ENCODE data around the gene NOX5. TPM values are rescaled to one million over a fixed set of nuclear protein-coding genes. Genes with fewer than 3 reads are reported as not detected.
A peak's percentile ranks its signal among the peaks of the same experiment; 100 is the strongest.

Gene NOX5
- total and polyA plus RNA-seq, 4 donors = 0.18 to 0.23 (median 0.19) TPM; not detected in 1

- Histone ChIP-seq H3K9me3 (ENCODE audit: control insufficient read depth, low read length) (peaks cover 2% of the 10 kb centered on the region), H3K27me3 (ENCODE audit: control insufficient read depth in 1 of 2, insufficient read depth in 2 of 2, low read length in 1 of 2) (no peaks in the 10 kb centered on the region), H3K4me1 (ENCODE audit: control insufficient read depth in 1 of 2, insufficient read depth in 2 of 2, low read length in 2 of 2) (no peaks in the 10 kb centered on the region), H3K36me3 (ENCODE audit: control insufficient read depth in 1 of 2, insufficient read depth in 2 of 2, low read length in 1 of 2) (no peaks in the 10 kb centered on the region), H3K27ac (ENCODE audit: low read depth in 1 of 2, low read length in 2 of 2) (no peak overlapping the region), H3K4me3 (ENCODE audit: low read length in 2 of 2) (no peak overlapping the region)
- WGBS, 2 donors = 90 to 91% methylated on average over 5 of the region's 5 CpGs
- DNase-seq (no peak), ATAC-seq (ENCODE audit: low FRiP score) (no peak)
- intact Hi-C loops (cut with DNase I) = no loop called here
Measured at GRCh38 chr15:69026355-69026754, 11.9 kb downstream of the NOX5 start.

DNA sequence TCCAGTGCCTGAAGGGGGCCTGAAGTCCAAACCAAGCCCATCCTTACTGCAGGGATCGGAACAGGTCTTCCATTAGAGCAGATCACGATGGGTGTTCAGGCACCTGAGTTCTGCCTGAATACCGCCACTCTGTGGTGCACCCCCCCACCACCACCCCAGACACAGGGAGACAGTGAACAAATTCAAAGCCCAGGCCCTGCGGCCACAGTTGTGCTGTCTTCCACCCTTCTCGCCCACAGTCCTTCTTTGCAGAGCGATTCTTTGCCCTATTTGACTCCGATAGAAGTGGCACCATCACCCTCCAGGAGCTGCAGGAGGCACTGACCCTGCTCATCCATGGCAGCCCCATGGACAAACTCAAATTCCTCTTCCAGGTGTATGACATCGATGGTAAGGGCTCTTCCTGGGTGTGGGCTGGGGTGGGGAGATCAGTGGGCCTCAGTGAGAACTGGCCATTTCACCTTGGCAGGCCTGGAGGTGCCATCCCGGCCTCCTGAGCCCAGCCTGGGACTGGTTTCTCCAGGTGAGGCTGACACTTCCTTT, 13.6 kb downstream of the NOX5 start:
- no peaks in the 10 kb centered on the region for H3K27me3 ChIP-seq (ENCODE audit: control insufficient read depth in 1 of 2, insufficient read depth in 2 of 2, low read length in 1 of 2)
- DNase-seq (no peak), ATAC-seq (ENCODE audit: low FRiP score) (no peak)
- 94 to 95% methylated on average over 9 of the region's 9 CpGs for WGBS, 2 donors
- H3K36me3 ChIP-seq (ENCODE audit: control insufficient read depth in 1 of 2, insufficient read depth in 2 of 2, low read length in 1 of 2) = no peaks in the 10 kb centered on the region
- intact Hi-C loops (cut with DNase I) = no loop called here
- H3K4me1 ChIP-seq (ENCODE audit: control insufficient read depth in 1 of 2, insufficient read depth in 2 of 2, low read length in 2 of 2) = no peaks in the 10 kb centered on the region
- H3K9me3 ChIP-seq (ENCODE audit: control insufficient read depth, low read length) = peaks cover 2% of the 10 kb centered on the region
- H3K27ac ChIP-seq (ENCODE audit: low read depth in 1 of 2, low read length in 2 of 2) = no peak overlapping the region
- no peak overlapping the region for H3K4me3 ChIP-seq (ENCODE audit: low read length in 2 of 2)

DNA sequence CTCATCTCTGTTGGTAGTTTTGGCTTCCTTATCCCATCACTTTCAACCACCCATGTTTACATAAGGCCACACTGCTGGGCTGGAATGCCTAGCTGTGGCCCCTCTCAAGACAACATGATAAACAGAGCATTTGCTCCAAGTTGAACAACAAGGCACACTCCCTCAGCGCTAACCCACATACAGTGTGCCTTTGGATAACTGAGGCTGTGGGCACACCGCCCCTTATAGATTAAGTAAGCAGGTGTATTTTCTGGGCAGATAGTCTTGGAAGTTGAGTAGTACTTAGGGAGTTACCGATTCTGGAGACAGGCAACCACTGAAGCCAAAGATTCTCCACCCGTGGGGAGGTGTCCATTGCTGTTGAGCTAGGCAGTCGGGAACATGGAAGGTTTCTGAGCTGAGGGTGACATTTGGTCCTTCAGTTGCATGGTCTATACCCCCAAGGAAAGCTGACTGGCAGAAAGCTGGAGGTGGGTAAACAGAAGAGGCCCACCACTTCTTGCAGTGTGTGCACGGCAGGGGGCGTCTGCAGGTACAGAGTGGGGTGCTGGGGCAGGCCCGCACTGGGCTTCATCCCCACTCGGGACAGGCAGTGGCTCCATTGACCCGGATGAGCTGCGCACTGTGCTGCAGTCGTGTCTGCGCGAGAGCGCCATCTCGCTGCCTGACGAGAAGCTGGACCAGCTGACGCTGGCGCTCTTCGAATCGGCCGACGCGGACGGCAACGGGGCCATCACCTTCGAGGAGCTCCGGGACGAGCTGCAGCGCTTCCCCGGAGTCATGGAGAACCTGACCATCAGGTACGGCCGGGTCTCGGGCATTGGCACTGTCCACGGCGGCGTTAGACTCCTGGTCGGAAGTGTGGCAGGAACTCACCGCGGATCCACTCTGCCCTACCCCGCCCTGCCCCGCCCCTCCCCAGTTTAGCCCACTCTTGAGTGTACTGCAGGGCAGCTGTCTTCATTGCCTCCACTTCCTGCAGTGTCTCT, 16.8 kb downstream of the NOX5 start:
- no peaks in the 10 kb centered on the region for H3K4me1 ChIP-seq (ENCODE audit: control insufficient read depth in 1 of 2, insufficient read depth in 2 of 2, low read length in 2 of 2)
- no peak overlapping the region for H3K27ac ChIP-seq (ENCODE audit: low read depth in 1 of 2, low read length in 2 of 2)
- H3K27me3 ChIP-seq (ENCODE audit: control insufficient read depth in 1 of 2, insufficient read depth in 2 of 2, low read length in 1 of 2) = no peaks in the 10 kb centered on the region
- intact Hi-C loops (cut with DNase I) = no loop called here
- ATAC-seq (ENCODE audit: low FRiP score) = peak; percentile 37
- no peaks in the 10 kb centered on the region for H3K9me3 ChIP-seq (ENCODE audit: control insufficient read depth, low read length)
- H3K36me3 ChIP-seq (ENCODE audit: control insufficient read depth in 1 of 2, insufficient read depth in 2 of 2, low read length in 1 of 2) = no peaks in the 10 kb centered on the region
- H3K4me3 ChIP-seq (ENCODE audit: low read length in 2 of 2) = no peak overlapping the region
- peak in 1 of 2 donors; percentile 71 for DNase-seq
- 14 to 15% methylated on average over 39 to 42 of the region's 42 CpGs for WGBS, 2 donors

DNA sequence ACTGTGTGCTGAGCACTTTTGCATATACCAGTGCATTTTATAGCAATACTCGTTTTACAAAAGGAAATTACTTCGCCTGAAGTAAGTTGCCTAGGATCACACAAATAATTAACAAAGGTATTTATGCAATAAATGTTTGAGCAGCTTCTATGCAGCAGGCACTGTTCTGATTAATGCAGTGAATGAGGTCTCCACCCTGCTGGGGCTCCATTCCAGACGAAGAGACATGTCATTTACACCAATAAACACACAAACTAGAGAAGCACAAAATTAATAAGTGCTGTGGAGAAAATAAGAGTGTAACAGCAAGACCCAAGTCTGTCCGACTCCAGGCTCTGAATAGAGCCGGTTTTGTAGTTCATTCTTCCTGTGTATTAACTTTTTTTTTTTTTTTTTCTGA, 17.5 kb downstream of the NOX5 start:
- ATAC-seq (ENCODE audit: low FRiP score) (no peak), DNase-seq (no peak)
- H3K27ac ChIP-seq (ENCODE audit: low read depth in 1 of 2, low read length in 2 of 2) = no peak overlapping the region
- no peaks in the 10 kb centered on the region for H3K27me3 ChIP-seq (ENCODE audit: control insufficient read depth in 1 of 2, insufficient read depth in 2 of 2, low read length in 1 of 2)
- 56 to 57% methylated on average over 5 of the region's 5 CpGs for WGBS, 2 donors
- intact Hi-C loops (cut with DNase I) = no loop called here
- H3K4me3 ChIP-seq (ENCODE audit: low read length in 2 of 2) = no peak overlapping the region
- no peaks in the 10 kb centered on the region for H3K9me3 ChIP-seq (ENCODE audit: control insufficient read depth, low read length)
- H3K4me1 ChIP-seq (ENCODE audit: control insufficient read depth in 1 of 2, insufficient read depth in 2 of 2, low read length in 2 of 2) = no peaks in the 10 kb centered on the region
- H3K36me3 ChIP-seq (ENCODE audit: control insufficient read depth in 1 of 2, insufficient read depth in 2 of 2, low read length in 1 of 2) = no peaks in the 10 kb centered on the region

GRCh38 chr15:69032703-69033373, 18.3 kb downstream of the NOX5 start:
- H3K27ac ChIP-seq (ENCODE audit: low read depth in 1 of 2, low read length in 2 of 2) = no peak overlapping the region
- H3K27me3 ChIP-seq (ENCODE audit: control insufficient read depth in 1 of 2, insufficient read depth in 2 of 2, low read length in 1 of 2) = no peaks in the 10 kb centered on the region
- H3K9me3 ChIP-seq (ENCODE audit: control insufficient read depth, low read length) = no peaks in the 10 kb centered on the region
- no peak overlapping the region for H3K4me3 ChIP-seq (ENCODE audit: low read length in 2 of 2)
- ATAC-seq (ENCODE audit: low FRiP score) (no peak), DNase-seq (no peak)
- intact Hi-C loops (cut with DNase I) = no loop called here
- 70 to 83% methylated on average over 43 of the region's 43 CpGs for WGBS, 2 donors
- no peaks in the 10 kb centered on the region for H3K4me1 ChIP-seq (ENCODE audit: control insufficient read depth in 1 of 2, insufficient read depth in 2 of 2, low read length in 2 of 2)
- no peaks in the 10 kb centered on the region for H3K36me3 ChIP-seq (ENCODE audit: control insufficient read depth in 1 of 2, insufficient read depth in 2 of 2, low read length in 1 of 2)

GRCh38 chr15:69034352-69034751, 19.9 kb downstream of the NOX5 start:
- Histone ChIP-seq H3K4me1 (ENCODE audit: control insufficient read depth in 1 of 2, insufficient read depth in 2 of 2, low read length in 2 of 2) (no peaks in the 10 kb centered on the region), H3K9me3 (ENCODE audit: control insufficient read depth, low read length) (no peaks in the 10 kb centered on the region), H3K36me3 (ENCODE audit: control insufficient read depth in 1 of 2, insufficient read depth in 2 of 2, low read length in 1 of 2) (no peaks in the 10 kb centered on the region), H3K27me3 (ENCODE audit: control insufficient read depth in 1 of 2, insufficient read depth in 2 of 2, low read length in 1 of 2) (no peaks in the 10 kb centered on the region), H3K27ac (ENCODE audit: low read depth in 1 of 2, low read length in 2 of 2) (no peak overlapping the region), H3K4me3 (ENCODE audit: low read length in 2 of 2) (no peak overlapping the region)
- ATAC-seq (ENCODE audit: low FRiP score) (no peak), DNase-seq (no peak)
- intact Hi-C loops (cut with DNase I) = no loop called here
- WGBS, 2 donors = 52 to 56% methylated on average over 4 of the region's 4 CpGs

DNA sequence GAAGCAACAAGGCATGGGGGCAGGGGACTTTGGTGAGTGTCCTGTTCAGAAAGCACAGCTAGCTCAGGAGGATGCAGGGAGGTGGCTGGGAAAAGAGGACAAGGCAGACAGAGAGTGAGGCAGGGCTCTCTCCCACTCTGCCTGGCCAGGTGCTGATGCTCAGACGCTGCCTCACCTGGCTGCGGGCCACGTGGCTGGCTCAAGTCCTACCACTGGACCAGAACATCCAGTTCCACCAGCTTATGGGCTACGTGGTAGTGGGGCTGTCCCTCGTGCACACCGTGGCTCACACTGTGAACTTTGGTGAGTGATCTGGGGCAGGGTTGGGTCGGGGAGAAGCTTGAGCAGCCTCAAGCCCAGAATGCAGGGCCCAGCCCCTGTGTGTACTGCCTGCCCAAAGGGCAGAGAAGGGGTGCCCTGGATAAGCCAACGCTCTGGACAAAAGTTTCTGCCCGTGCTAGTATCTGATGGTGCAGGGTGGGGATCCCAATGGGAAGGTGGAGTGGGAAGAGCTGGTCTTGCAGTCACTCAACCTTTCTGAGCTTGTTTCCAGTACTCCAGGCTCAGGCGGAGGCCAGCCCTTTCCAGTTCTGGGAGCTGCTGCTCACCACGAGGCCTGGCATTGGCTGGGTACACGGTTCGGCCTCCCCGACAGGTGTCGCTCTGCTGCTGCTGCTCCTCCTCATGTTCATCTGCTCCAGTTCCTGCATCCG, 20.9 kb downstream of the NOX5 start:
- ATAC-seq (ENCODE audit: low FRiP score) (no peak), DNase-seq (no peak)
- intact Hi-C loops (cut with DNase I) = loop anchor here in 1 of 2 donors (5.0 kb wide), 1 partner anchor 47 kb away; no protein-coding TSS in a partner anchor
- H3K36me3 ChIP-seq (ENCODE audit: control insufficient read depth in 1 of 2, insufficient read depth in 2 of 2, low read length in 1 of 2) = no peaks in the 10 kb centered on the region
- H3K4me3 ChIP-seq (ENCODE audit: low read length in 2 of 2) = no peak overlapping the region
- H3K27ac ChIP-seq (ENCODE audit: low read depth in 1 of 2, low read length in 2 of 2) = no peak overlapping the region
- H3K27me3 ChIP-seq (ENCODE audit: control insufficient read depth in 1 of 2, insufficient read depth in 2 of 2, low read length in 1 of 2) = no peaks in the 10 kb centered on the region
- no peaks in the 10 kb centered on the region for H3K4me1 ChIP-seq (ENCODE audit: control insufficient read depth in 1 of 2, insufficient read depth in 2 of 2, low read length in 2 of 2)
- H3K9me3 ChIP-seq (ENCODE audit: control insufficient read depth, low read length) = no peaks in the 10 kb centered on the region
- 52 to 56% methylated on average over 16 of the region's 16 CpGs for WGBS, 2 donors

- Histone ChIP-seq H3K36me3 (ENCODE audit: control insufficient read depth in 1 of 2, insufficient read depth in 2 of 2, low read length in 1 of 2) (no peaks in the 10 kb centered on the region), H3K4me3 (ENCODE audit: low read length in 2 of 2) (no peak overlapping the region), H3K27ac (ENCODE audit: low read depth in 1 of 2, low read length in 2 of 2) (no peak overlapping the region), H3K4me1 (ENCODE audit: control insufficient read depth in 1 of 2, insufficient read depth in 2 of 2, low read length in 2 of 2) (no peaks in the 10 kb centered on the region), H3K27me3 (ENCODE audit: control insufficient read depth in 1 of 2, insufficient read depth in 2 of 2, low read length in 1 of 2) (no peaks in the 10 kb centered on the region), H3K9me3 (ENCODE audit: control insufficient read depth, low read length) (no peaks in the 10 kb centered on the region)
- intact Hi-C loops (cut with DNase I) = loop anchor here in 1 of 2 donors (5.0 kb wide), 1 partner anchor 46 kb away; no protein-coding TSS in a partner anchor
- 72 to 92% methylated on average over 1 of the region's 1 CpG for WGBS, 2 donors
- DNase-seq (no peak), ATAC-seq (ENCODE audit: low FRiP score) (no peak)
Measured at GRCh38 chr15:69035918-69036258, 21.4 kb downstream of the NOX5 start.

Measured in aorta (tissue), 5 donors.